Cardiac septum (tissue), 1 donor: ENCODE results near the gene PTPRG. TPM values are rescaled to one million over a fixed set of nuclear protein-coding genes. Genes with fewer than 3 reads are reported as not detected.

Source experiments
- DNase-seq: peaks from one replicate; pipeline ENCODE4 v3.0.0-alpha.2; 2020; ENCODE audit warnings: low spot score
- intact Hi-C: fragments of 100-400 bp; cut with DNase I; formaldehyde crosslinking; loops from one replicate; pipeline ENCODE4 v1.14.0; 2022
- total RNA-seq: library from RNA; stranded (reverse); fragmentation: NEBNext Ultra II Directional; extraction: Animal tissue kit (Norgen Biotek cat#: 25700); gene quantifications from one replicate; pipeline ENCODE4 v1.2.1, GENCODE V29; 2021
- donor health status: DM: no; HTN: no; CAD: no.

Gene PTPRG
- total RNA-seq, 1 donor from 2014 or later: 34.3 TPM

DNA sequence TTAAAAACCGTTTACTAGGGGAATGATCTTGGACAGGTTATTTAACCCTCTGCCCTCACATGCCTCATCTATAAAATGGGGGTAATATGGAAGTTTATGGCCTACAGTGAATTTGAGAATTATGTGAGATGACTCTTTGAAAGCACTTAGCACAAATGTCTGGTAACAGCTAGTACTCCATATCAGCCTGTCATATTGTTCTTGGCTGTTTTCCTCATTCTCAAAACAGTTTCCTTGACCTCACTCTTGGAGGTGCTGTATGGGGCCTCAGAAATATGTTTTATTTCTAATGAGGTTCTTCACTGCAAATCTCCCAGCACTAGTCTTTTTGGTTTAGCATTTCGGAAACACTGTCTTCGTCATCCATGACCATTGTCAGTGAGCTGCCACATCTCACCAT, 413.8 kb downstream of the PTPRG start:
- DNase-seq: no peak

DNA sequence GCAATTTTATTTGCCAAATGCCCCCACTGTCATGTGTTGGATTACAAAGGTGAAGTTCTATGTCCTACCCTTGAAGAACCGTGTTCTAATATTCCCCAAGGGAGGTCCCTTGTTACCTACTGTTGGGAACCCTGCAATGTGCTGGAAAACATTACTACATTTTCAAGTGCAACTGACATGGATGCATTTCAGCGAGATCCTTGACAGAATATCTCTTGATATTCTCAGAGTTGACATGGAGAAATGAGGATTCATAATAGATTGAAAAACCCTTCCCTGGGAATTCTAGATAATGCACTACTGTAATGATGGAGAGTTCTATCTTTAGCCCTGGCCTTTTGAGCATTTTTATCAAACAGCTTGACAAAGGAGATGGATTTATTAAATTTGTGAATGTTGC, 414.6 kb downstream of the PTPRG start:
- intact Hi-C loops: no loop called here
- no peak for DNase-seq

More for the DNA sequence above, 413.8 kb downstream of the PTPRG start:
- intact Hi-C loops: no loop called here

DNA sequence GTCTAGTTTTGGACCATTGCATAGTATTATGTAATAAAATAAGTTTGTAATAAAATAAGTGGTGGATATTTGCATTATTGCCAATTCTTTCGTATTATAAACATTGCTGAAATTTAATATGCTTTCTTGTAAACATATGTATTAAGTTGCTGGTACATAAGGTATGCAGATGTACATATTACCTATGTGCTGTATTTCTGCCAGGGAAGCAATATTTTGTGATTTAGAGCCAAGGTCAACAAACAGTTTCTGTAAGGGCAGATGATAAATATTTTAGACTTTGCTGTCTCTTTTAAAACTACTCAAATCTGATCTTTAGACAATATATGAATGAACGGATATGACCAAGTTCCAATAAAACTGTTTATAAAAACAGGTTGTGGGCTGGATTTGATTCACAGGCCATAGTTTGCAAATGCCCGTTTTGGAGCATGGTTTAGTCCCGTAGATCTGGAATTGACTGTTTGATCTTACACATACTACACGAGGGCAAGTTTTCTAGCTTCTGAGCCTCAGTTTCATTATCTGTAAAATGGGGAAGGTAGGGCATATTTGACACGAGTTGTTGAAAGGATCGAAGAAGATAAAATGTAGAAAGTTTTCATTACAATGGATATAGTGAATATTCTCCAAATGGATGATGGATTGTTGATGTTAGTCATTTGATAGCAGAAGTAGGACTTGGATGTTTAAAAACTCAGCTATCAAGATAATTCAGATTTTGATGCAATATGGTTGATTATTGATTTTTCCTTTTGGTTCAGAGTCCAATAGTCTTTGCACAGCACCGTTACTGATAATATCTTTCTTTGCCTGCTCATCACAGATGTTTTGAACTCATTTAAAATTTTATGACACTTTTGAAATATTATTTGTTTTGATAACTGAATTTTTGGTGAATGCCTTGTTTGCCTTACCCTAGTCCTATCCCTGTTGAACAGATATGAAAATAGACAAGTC, 417.4 kb downstream of the PTPRG start:
- intact Hi-C loops: no loop called here
- no peak for DNase-seq

GRCh38 chr3:61979638-61980037, 418.3 kb downstream of the PTPRG start:
- no peak for DNase-seq
- intact Hi-C loops: no loop called here

DNA sequence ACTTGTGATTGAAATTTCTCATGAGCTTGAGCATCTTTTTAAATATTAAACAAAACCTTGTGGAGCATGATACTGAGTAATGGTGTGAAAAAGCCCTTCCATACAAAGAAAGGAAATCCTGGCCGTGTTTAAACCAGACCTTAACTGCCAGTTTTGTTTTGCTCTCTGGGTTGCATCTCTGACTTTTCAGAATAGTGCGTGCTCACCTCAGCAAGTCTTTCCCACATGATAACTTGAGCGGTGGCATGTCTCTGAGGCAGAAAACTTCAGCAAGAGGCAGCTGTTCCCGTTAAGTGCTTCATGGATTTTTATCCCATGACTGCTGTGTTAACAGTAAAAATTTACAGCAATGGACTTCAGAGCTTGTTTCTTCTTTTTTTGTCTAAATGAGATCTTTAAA, 418.7 kb downstream of the PTPRG start:
- no peak for DNase-seq
- intact Hi-C loops: no loop called here

DNA sequence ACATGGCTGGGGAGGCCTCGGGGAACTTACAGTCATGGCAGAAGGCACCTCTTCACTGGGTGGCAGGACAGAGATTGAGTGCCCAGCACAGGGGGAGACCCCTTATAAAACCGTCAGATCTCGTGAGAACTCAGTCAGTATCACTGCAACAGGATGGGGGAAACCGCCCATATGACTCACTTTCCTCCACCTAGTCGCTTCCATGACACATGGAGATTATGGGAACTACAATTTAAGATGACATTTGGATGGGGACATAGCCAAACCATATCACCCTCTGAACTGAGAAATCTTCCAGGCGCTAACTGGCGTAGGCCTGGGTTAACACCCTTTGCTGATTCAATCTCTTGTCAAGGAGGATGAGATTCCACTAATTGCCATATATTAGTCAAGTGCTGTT, 419.7 kb downstream of the PTPRG start:
- intact Hi-C loops: no loop called here
- DNase-seq: no peak

DNA sequence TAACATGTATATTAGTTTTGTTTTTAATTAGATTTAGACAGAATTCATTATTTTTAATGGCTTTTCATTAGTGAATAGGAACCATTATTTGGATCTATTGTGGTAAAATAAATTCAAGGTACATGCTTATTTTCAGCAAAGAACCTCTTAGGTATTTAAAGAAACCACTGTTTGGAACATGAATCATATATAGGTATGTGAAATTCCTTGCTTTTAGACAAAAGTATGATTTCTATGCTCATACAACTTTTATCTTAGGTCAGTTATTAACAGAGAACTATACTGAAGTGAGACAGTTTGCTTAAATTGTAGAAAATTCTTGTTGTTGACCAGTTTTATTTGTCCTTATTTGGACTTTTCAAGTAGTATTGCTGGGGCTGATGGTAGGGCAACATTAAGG, 422.1 kb downstream of the PTPRG start:
- intact Hi-C loops: no loop called here

DNA sequence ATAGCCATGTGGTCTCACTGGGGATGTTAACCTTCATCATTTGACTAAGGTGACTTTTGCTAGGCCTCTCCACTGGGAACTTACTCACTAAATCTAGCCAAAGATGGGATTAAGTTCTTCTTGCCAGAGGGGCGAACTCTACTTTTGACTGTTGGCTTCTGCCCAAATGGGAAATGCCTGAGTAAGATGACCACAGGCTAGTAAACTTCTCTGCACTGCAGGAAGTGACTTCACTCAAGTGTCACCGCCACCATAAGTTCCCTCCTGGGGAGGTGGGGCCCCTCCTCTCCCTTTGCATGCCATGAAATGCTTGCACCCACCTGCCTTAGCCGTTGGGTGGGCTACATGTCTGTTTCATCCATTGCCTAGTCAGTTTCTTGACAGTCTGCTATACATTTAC, 423.6 kb downstream of the PTPRG start:
- no peak for DNase-seq
- intact Hi-C loops: no loop called here

More for the DNA sequence above, 422.1 kb downstream of the PTPRG start:
- DNase-seq: no peak

DNA sequence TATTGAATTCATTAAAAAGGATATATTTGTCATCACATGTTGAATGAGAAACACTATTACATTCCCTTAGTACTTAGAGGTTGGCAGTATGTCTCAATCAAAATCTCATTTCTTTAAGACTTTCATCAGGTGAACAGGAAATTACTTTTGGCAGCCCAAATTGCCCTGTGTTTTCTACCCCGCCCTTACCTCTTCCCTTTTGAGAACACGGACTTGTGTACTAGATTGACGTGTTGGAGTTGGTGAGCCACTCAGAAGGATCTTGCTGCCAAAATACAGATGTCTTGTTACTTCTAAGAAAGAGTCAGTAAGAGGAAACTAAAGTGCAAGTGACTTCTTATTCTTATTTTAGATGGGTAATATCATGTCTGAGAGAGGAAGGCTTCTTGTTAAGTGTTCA, 425.1 kb downstream of the PTPRG start:
- DNase-seq: no peak
- intact Hi-C loops: no loop called here

- intact Hi-C loops: no loop called here
Measured at GRCh38 chr3:61989681-61990080, 428.3 kb downstream of the PTPRG start.

DNA sequence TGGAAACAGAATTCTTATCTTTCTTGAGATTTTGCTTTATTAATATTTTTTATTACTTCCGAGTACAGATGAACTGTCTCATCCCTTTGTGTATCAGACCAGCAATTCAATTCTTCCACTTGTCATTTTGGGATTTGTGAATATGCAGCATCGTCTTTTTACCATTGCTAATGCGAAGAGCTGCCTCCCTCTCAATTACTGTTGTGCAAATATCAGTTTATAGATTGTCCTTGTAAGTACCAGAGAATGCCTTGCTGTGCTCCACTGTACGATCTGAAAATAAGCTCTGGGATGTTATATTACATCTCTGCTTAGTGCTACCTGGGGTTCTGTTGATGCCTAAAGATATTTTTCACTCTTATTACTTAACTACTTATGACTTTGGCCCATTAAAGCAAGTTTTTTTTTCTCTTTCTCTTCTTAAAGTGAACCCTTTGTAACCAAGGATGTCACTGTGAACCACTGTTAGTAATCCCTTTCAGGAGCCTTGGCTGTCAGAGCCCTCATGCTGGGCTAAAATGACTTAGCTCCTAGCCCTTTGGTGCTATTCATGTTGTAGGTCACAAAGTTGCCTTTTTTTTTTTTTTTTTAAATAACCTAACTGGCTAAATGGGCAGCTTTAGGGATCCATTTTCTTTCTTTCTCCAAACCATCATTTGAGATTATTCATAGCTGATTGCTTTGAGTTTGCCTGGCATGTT, 429.1 kb downstream of the PTPRG start:
- intact Hi-C loops: no loop called here
- no peak for DNase-seq

More at GRCh38 chr3:61989681-61990080, 428.3 kb downstream of the PTPRG start:
- DNase-seq: no peak

DNA sequence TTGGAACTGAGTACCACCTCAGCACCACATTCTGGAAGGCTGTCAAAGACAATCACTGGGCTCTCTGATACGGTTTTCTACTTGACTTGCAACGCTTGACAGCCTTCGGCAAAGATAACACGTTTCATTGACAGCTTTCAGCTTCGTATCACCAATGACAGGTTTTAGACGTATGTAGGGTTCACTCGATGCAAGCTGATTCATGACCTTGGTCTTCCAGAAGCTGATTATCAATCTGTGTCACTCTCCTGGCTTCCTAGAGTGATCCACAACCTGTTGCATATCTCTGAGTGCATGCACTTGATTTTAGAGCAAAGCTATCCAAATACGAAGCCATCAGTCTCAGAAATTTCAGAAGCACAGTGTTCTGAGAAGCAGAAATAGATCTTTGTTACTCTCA, 430.3 kb downstream of the PTPRG start:
- intact Hi-C loops: no loop called here
- DNase-seq: no peak

DNA sequence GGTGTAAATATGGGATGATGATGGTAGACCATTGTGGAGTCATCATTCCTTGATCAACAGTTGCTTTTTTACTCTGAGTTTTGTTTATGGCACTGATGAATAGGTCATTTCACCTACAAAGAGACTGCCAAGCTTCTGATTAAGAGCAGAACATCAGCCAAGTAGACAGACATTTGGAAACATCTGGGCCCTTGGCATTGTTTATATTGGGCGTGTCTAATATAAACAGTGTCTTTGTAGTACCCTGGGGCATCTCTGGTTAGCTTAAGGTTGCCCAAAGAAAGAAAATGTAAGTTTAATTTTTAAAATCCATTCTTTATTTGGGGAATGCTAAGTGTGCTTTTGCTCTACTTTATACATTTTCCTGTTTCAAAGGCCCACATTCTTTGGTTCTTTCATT, 435.0 kb downstream of the PTPRG start:
- intact Hi-C loops: no loop called here
- DNase-seq: no peak

DNA sequence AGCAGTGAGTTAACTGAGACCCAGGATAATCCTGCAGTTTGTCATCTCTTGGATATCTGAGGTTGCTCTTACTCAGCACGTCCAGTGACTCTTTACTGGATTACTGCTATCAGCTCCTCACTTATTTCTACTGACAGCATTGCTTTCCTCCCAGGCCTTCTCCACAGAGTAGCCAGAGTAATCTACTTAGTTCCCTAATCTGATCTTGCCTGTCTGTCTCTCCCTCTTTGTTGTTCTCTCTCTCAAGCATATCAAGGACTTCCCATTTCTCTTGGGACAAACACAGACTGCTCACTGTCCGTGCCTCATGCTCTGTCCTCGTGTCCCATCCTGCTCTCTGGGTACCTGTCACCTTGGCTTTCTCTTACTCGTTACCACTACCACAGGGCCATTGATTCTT, 435.7 kb downstream of the PTPRG start:
- intact Hi-C loops: no loop called here
- DNase-seq: no peak

DNA sequence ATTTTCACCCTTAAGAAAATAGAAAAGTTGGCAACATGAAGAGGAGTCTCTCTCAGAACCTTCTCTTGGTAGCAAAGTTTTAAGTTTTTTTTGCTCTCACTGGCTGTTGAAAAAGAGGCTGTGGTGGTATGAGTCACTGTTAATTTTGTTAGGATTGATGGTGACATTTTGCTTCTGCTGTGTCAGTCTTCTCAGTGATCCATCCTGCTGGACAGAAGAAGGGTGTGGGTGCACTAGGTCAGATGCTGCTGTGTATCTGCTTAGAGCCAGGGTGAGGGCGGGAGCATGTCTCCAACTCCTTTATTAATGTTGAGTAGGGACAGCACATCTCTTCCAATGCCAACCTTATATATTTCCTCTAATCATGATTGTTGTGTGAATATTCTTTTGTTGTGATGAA, 442.5 kb downstream of the PTPRG start:
- DNase-seq: no peak
- intact Hi-C loops: no loop called here

- no peak for DNase-seq
- intact Hi-C loops: no loop called here
Measured at GRCh38 chr3:62007036-62007435, 445.7 kb downstream of the PTPRG start.

- no peak for DNase-seq
- intact Hi-C loops: no loop called here
Measured at GRCh38 chr3:62010989-62011388, 449.6 kb downstream of the PTPRG start.

DNA sequence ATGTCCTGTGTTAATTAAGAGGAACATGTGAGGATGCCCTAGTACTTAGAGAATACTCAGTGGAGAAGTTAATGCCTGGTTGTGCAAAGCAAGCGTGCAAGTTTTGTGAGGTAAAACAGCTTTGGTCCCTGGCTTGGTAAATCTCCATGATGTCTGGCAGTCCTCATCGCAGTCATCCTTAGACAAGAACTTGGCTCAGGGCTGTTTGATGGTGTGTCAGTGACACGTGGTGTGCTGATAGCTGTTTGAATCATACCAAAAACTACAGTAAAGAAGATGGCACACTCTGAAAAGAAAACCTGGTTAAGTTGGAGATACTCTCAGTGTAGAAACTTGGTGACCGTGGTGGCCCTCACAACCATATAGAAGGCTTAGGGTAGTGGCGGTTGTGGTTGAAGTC, 450.3 kb downstream of the PTPRG start:
- DNase-seq: no peak
- intact Hi-C loops: no loop called here

DNA sequence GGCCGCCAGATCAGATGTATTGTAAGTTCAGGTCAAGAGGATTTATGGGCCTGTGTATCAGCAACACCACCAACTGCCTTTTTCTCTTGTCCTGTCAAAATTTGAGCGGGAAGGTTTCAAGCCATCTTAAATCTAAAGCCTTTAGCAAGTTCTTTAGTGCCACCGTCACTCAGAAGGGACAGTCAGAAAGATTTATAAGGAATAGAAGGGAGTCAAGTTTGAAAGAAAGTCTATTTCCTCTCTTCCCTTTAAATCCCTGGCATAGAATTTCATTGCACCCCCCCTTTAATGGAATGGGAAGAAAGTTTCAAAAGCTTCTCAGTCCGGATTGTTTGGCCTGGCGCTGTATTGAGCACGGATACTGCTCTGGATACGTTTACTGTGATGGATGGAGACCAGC, 452.6 kb downstream of the PTPRG start:
- intact Hi-C loops: no loop called here
- no peak for DNase-seq

GRCh38 chr3:62015111-62015510, 453.7 kb downstream of the PTPRG start:
- no peak for DNase-seq
- intact Hi-C loops: no loop called here

DNA sequence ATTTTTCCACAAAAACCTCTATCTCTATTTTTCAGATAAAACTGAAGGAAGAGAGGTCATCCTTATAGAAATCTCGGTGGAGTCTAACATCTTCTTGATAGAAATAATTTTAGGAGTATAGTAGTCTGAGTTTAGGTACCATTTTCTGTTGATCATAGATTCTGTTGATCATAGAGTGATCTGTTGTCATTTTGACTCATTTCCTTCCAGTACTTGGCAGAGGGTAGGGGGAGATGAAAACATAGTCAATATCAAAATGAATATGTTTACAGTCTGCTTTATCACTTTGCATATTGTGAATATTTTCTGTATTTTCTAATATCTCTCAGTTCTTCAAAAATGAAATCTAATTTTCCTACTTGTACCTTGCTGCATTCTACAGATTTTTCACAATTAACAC, 458.5 kb downstream of the PTPRG start:
- intact Hi-C loops: no loop called here
- no peak for DNase-seq
